GM23338 (cell line): ENCODE results near the gene NELFCD.

Experiments
- CREB1 ChIP-seq: fragments of 250-450 bp; sonication (Bioruptor Pico); IDR thresholded peaks from 2 replicates; pipeline ENCODE4 v1.5.0; 2020; ENCODE audit warnings: low read depth, mild to moderate bottlenecking, moderate library complexity
- CTCF ChIP-seq, 2 experiments: fragments of 200-600 bp in 1 of 2; sonication (generic) in 1 of 2; conservative IDR thresholded peaks; 2 replicates each; pipeline versions ENCODE4 v1.5.1 to v1.6.1; 2016 to 2017; ENCODE audit warnings: antibody characterized with exemption in 2 of 2, low read depth in 2 of 2, mild to moderate bottlenecking in 2 of 2, moderate library complexity in 1 of 2
- EZH2 ChIP-seq: fragments of 200-600 bp; sonication (generic); IDR thresholded peaks from one replicate; pipeline ENCODE4 v1.8.0; 2017; ENCODE audit warnings: antibody characterized with exemption, mild to moderate bottlenecking, low read depth; ENCODE audit not compliant: unreplicated experiment
- EZH2phosphoT487 ChIP-seq: fragments of 200-600 bp; sonication (generic); IDR thresholded peaks from one replicate; pipeline ENCODE4 v1.8.1; 2018; ENCODE audit warnings: antibody characterized with exemption; ENCODE audit not compliant: unreplicated experiment
- JUNB ChIP-seq: IDR thresholded peaks from one replicate; pipeline ENCODE4 v1.6.1; 2016; ENCODE audit warnings: antibody characterized with exemption; ENCODE audit not compliant: unreplicated experiment
- NANOG ChIP-seq: IDR thresholded peaks from 2 replicates; pipeline ENCODE4 v1.6.1; 2016; ENCODE audit warnings: antibody characterized with exemption, borderline replicate concordance
- POLR2AphosphoS5 ChIP-seq: IDR thresholded peaks from 2 replicates; pipeline ENCODE4 v1.6.1; 2016; ENCODE audit warnings: antibody characterized with exemption, low read depth
- REST ChIP-seq: IDR thresholded peaks from one replicate; pipeline ENCODE4 v1.6.1; 2018; ENCODE audit warnings: antibody characterized with exemption; ENCODE audit not compliant: unreplicated experiment

- TF ChIP-seq CTCF (conservative IDR thresholded peaks at IDR 0.05; ENCODE audit: low read depth in 2 of 2), result no peak
- TF ChIP-seq POLR2AphosphoS5, result no peak
- no peak for TF ChIP-seq EZH2phosphoT487
- TF ChIP-seq CREB1, result no peak
- TF ChIP-seq NANOG, result no peak
- TF ChIP-seq REST, result no peak
- no peak for TF ChIP-seq JUNB
- TF ChIP-seq EZH2, result no peak
These were observed 30.2 kb downstream of the NELFCD start for GRCh38 chr20:59010995-59011873.
